Measurements from ENCODE around the gene DET1.

The DET1 gene

GRCh38 chr15:88463870-88464532 lies 82.5 kb downstream of the DET1 start:
- DNase-seq: no peak

Data from NCI-H146 (cell line).